Peyer's patch (tissue), 4 donors: Measurements from ENCODE around the gene KRT33B. TPM values are rescaled to one million over a fixed set of nuclear protein-coding genes. Genes with fewer than 3 reads are reported as not detected.
"Not testable (repeated sequence)": the region's sequence is repeated elsewhere in the genome, so short reads cannot be mapped to it uniquely, and the experiment has no call there.

Experiments used
- DNase-seq, 3 donors: peaks; one replicate each; pipeline ENCODE4 v3.0.0-alpha.2; 2017 to 2019
- H3K27ac ChIP-seq, 4 donors: fragments of 200-600 bp; sonication (generic); one replicate each; pipeline ENCODE4 v1.5.1; 2016 to 2019
- H3K27me3 ChIP-seq, 2 donors: fragments of 200-600 bp; sonication (generic); one replicate each; pipeline ENCODE4 v1.5.1; 2019
- H3K36me3 ChIP-seq, 3 donors: fragments of 200-600 bp; sonication (generic); one replicate each; pipeline ENCODE4 v1.5.1; 2016 to 2019
- H3K4me1 ChIP-seq, 4 donors: fragments of 200-600 bp; sonication (generic); one replicate each; pipeline ENCODE4 v1.5.1; 2016 to 2019
- H3K4me3 ChIP-seq, 4 donors: fragments of 200-600 bp; sonication (generic); 1 replicate in 3 of 4; 2 replicates in 1 of 4; pipeline ENCODE4 v1.5.1; 2016 to 2019; ENCODE audit warnings: mild to moderate bottlenecking in 1 of 4
- H3K9me3 ChIP-seq, 4 donors: fragments of 200-600 bp; sonication (generic); one replicate each; pipeline ENCODE4 v1.5.1; 2016 to 2019; ENCODE audit warnings: mild to moderate bottlenecking in 1 of 4
- POLR2A ChIP-seq, 2 donors: fragments of 450-650 bp; IDR thresholded peaks; one replicate each; pipeline ENCODE4 v1.5.1; 2017; ENCODE audit warnings: antibody characterized with exemption in 2 of 2, mild to moderate bottlenecking in 2 of 2, moderate library complexity in 2 of 2
- total RNA-seq, 4 donors: library from RNA; depleted of rRNA; stranded (reverse); fragments of >200 nt; gene quantifications; one replicate each; pipeline ENCODE4 v1.1.0, GENCODE V29; 2016
- TF ChIP-seq, protein P1 (sequence below), 6 experiments: fragments of 450-650 bp in 4 of 6; fragments of 200-600 bp in 2 of 6; sonication (generic) in 1 of 6; IDR thresholded peaks; one replicate each; pipeline ENCODE4 v1.5.1; 2017 to 2019; ENCODE audit warnings: antibody characterized with exemption in 6 of 6, mild to moderate bottlenecking in 3 of 6, moderate library complexity in 1 of 6

The KRT33B gene
- total RNA-seq, 4 donors from 2014 or later = not detected

DNA sequence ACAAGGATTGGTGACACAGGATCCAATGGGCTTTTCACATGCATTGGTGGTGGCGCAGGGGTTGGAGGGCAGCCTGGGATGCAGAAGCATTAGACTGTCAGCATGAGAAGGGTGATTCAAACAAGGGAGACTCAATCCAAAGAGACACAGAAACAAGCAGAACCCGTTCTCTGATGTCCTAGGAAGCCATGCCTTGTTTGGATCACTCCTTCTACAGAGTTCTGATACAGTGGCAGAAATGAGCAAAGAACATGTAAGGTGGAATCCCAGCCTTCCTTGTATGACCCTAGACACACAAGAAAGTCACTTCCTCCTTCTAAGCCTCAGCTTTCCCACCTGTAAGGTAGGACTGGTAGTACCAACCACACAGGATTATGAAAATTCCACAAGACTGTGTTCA lies 5.7 kb downstream of the KRT33B start:
- TF ChIP-seq POLR2A (IDR thresholded peaks at IDR 0.05) = no peak
- TF ChIP-seq, protein P1, sequence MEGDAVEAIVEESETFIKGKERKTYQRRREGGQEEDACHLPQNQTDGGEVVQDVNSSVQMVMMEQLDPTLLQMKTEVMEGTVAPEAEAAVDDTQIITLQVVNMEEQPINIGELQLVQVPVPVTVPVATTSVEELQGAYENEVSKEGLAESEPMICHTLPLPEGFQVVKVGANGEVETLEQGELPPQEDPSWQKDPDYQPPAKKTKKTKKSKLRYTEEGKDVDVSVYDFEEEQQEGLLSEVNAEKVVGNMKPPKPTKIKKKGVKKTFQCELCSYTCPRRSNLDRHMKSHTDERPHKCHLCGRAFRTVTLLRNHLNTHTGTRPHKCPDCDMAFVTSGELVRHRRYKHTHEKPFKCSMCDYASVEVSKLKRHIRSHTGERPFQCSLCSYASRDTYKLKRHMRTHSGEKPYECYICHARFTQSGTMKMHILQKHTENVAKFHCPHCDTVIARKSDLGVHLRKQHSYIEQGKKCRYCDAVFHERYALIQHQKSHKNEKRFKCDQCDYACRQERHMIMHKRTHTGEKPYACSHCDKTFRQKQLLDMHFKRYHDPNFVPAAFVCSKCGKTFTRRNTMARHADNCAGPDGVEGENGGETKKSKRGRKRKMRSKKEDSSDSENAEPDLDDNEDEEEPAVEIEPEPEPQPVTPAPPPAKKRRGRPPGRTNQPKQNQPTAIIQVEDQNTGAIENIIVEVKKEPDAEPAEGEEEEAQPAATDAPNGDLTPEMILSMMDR (IDR thresholded peaks at IDR 0.05) = no peak

DNA sequence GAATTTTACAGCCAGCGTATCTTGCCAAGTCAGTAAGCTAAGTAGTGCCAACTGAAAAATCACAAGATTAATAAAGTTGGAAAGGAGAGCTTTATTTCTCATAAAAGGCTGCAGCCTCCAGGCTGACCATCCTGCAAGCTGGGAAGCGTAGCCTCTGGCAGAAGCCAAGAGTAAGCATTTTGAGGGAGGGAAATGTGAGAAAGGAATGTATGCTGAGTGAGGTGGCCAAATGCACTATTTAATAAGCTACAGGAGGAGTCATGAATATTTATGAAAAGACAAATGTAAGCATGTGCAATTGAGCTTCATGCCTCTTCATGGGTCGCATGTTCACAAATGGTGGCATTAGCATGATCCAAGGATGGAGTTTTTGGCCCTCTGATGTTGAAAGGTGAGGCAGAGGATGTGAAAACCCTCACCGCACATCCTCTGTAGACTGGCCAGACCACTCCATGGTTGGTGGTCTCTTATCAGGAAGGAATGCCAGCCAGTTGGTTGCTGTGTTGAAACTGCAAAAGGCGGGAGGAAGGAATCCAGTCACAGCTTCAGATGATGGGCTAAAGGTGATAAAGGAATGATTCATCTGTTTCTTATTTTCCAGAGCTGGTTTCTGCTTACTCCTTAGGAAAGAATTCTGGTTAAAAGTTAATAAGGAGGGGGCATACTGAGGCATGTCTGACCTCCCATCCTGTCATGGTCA lies 9.2 kb downstream of the KRT33B start:
- Histone ChIP-seq H3K27me3 (no peaks in the 10 kb centered on the region), H3K9me3 (no peaks in the 10 kb centered on the region), H3K27ac (no peak overlapping the region), H3K4me3 (no peak overlapping the region), H3K36me3 (no peaks in the 10 kb centered on the region), H3K4me1 (no peaks in the 10 kb centered on the region)
- no peak for DNase-seq
- TF ChIP-seq, protein P1 (IDR thresholded peaks at IDR 0.05) = no peak
- TF ChIP-seq POLR2A (IDR thresholded peaks at IDR 0.05) = no peak

More for the DNA sequence above, 5.7 kb downstream of the KRT33B start:
- no peaks in the 10 kb centered on the region for H3K36me3 ChIP-seq
- no peaks in the 10 kb centered on the region for H3K27me3 ChIP-seq
- no peak for DNase-seq
- H3K27ac ChIP-seq = no peak overlapping the region
- H3K4me3 ChIP-seq = no peak overlapping the region
- H3K4me1 ChIP-seq = no peaks in the 10 kb centered on the region
- no peaks in the 10 kb centered on the region for H3K9me3 ChIP-seq

DNA sequence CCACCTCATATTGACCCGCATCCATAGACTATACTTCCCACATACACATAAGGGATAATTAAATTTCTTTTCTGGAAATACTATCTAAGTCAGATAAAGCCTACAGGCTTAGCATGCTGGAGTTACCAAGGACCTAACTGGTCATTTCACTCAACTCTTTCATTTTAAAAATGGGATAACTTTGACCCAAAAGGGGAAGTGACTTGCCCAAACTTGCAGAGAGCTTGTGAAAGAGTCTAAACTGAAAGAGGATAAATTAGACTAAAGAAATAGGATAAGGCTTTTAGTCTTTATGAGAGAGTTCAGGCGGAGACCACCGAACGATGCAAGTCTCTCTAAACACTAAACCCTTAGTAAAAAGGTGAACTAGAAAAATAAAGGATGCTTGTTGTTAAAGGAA lies 15.1 kb downstream of the KRT33B start:
- no peaks in the 10 kb centered on the region for H3K36me3 ChIP-seq
- H3K27me3 ChIP-seq = no peaks in the 10 kb centered on the region
- no peaks in the 10 kb centered on the region for H3K4me1 ChIP-seq
- no peak overlapping the region for H3K27ac ChIP-seq
- H3K9me3 ChIP-seq = no peaks in the 10 kb centered on the region
- H3K4me3 ChIP-seq = no peak overlapping the region
- no peak for TF ChIP-seq POLR2A (IDR thresholded peaks at IDR 0.05)
- TF ChIP-seq, protein P1 (IDR thresholded peaks at IDR 0.05) = no peak
- no peak for DNase-seq

DNA sequence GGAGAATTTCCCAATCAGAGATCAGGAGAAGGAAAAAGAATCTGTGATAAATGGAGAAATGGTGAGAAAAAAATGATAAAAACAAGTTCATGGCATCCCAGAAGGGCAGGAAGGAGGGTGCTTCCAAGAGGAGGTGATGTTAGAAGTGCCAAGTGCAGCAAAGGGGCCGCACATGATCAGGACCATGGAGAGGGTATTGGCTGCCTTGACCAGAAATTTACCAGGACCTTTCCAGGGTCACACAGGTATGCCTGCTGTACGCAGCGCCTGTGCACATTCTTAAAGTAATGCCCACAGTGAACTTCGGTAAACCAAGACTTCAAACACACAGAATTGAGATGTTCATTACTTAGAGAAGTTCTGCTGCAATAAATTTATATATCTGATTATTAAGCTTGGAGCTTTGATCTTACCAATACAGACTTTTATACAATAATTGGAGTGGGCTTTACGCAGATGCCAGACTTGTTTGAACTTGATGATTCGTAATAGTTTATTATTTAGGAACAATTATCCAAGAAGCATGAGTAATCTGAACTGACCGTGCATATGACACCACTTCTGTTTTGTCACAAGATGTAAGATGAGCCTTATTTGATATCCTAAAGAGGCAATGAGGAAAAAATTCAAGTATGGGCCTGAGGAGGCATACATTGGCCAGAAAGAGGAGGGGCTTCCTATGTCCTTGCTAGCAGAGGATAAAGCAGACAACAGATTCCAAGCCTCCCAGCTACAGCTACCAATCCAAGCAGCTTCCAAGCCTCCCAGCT lies 16.8 kb downstream of the KRT33B start:
- H3K27me3 ChIP-seq = no peaks in the 10 kb centered on the region
- no peak overlapping the region for H3K4me3 ChIP-seq
- TF ChIP-seq POLR2A (IDR thresholded peaks at IDR 0.05) = no peak
- TF ChIP-seq, protein P1 (IDR thresholded peaks at IDR 0.05) = no peak
- DNase-seq = no peak
- H3K36me3 ChIP-seq = no peaks in the 10 kb centered on the region
- H3K27ac ChIP-seq = no peak overlapping the region
- H3K4me1 ChIP-seq = no peaks in the 10 kb centered on the region
- H3K9me3 ChIP-seq = no peaks in the 10 kb centered on the region

DNA sequence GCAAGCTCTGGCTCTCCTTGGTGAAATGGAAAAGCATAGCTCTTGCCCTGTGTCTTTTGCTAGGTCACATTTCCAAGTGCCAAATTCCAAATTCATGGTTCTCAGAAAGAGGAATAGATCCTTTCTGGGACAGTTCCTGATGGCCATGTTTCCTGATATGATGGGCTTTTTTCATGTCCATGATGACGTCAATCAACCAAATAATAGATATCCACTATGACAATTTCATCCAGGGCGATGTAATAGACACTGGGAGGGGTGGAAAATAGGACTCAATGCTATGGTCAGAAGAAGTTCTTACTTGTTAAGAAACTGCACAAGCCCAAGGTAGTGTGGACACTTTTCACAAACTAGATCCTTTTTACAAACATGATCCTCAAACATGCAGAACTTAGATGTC lies 18.4 kb downstream of the KRT33B start:
- Histone ChIP-seq H3K27me3 (no peaks in the 10 kb centered on the region), H3K4me3 (no peak overlapping the region)
- no peak for DNase-seq

DNA sequence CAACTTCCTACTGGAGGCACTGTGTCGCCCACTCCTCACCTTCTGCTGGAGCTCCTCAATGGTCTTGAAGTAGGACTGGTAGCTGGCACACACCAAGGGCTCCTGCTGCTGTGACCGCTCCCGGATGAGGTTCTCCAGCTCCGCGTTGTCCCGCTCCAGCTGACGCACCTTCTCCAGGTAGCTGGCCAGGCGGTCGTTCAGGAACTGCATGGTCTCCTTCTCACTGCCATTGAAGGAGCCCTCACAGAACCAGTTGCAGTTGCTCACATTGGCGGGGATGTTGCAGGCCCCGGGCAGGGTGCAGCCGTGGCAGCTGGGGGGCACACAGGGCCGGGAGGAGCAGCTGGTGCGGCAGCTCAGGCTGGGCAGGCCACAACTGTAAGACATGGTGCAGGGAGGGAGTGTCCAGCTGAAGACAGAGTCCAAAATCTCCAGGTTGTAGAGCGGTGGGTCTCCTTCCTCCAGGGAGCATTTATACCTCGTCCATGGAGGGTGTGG lies 19.2 kb downstream of the KRT33B start, which contains the start of gene KRT33A:
KRT33A (minus strand) TSS at position 448 of the 498 bp plus-strand sequence; CDS start at position 387, 61 bp downstream.
- H3K27ac ChIP-seq, H3K9me3 ChIP-seq, DNase-seq: not testable (repeated sequence)

More for the DNA sequence above, 18.4 kb downstream of the KRT33B start:
- no peaks in the 10 kb centered on the region for H3K9me3 ChIP-seq
- no peaks in the 10 kb centered on the region for H3K36me3 ChIP-seq
- no peaks in the 10 kb centered on the region for H3K4me1 ChIP-seq
- no peak overlapping the region for H3K27ac ChIP-seq
- no peak for TF ChIP-seq POLR2A (IDR thresholded peaks at IDR 0.05)
- TF ChIP-seq, protein P1 (IDR thresholded peaks at IDR 0.05) = no peak

More for the DNA sequence above, 19.2 kb downstream of the KRT33B start, which contains the start of gene KRT33A:
- H3K4me3 ChIP-seq, H3K4me1 ChIP-seq, H3K36me3 ChIP-seq, H3K27me3 ChIP-seq: not testable (repeated sequence)
